ENCODE data around the gene OPN4.

DNA sequence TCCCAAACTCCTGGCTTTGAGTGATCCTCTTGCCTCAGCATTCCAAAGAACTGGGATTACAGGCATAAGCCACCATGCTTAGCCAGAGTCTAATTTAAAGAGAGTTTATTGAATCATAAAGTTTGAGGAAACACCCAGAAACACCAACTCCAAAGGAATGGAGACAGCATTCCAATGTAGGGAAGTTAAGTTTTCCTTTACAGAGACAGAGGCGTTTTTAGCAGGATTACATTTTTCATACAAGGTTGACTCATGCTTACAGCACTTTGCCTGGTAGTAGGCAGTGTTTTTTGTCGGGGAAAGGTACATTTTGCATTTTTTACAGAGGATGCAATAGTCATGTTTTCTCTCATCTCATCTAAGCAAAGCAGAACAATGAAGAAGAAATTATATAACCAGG lies 18.9 kb upstream of the OPN4 start:
- TF ChIP-seq EZH2 (IDR thresholded peaks at IDR 0.05; ENCODE audit: insufficient read depth, poor library complexity, severe bottlenecking) (no peak), EZH2phosphoT487 (IDR thresholded peaks at IDR 0.05; ENCODE audit: insufficient read depth, low read depth) (no peak)
